HEK293T (cell line): ENCODE measurements around the gene ADGRL3.

ENCODE experiments used
- CTCF ChIA-PET: fragments of 350-600 bp; formaldehyde crosslinking; extraction: SDS; loops from one replicate; lab custom pipeline; 2021; ENCODE audit warnings: antibody characterized with exemption, inconsistent platforms; lab: Yijun Ruan, JAX
- POLR2A ChIA-PET: fragments of 350-600 bp; formaldehyde crosslinking; extraction: SDS; loops from one replicate; lab custom pipeline; 2020; ENCODE audit warnings: antibody characterized with exemption, inconsistent platforms; lab: Yijun Ruan, JAX
- DNase-seq: peaks from one replicate; pipeline ENCODE4 v3.0.0; 2012; ENCODE audit warnings: mixed read lengths; ENCODE audit errors: extremely low spot score
- ARNT ChIP-seq: fragments of 450-650 bp; IDR thresholded peaks from 2 replicates; pipeline ENCODE4 v1.6.1; 2017; ENCODE audit warnings: mild to moderate bottlenecking
- BHLHE40 ChIP-seq: fragments of 450-650 bp; IDR thresholded peaks from 2 replicates; pipeline ENCODE4 v1.6.1; 2016; ENCODE audit warnings: mild to moderate bottlenecking, moderate library complexity, borderline replicate concordance
- CTBP1 ChIP-seq: fragments of 450-650 bp; IDR thresholded peaks from 2 replicates; pipeline ENCODE4 v1.6.1; 2016; ENCODE audit warnings: borderline replicate concordance
- ELF4 ChIP-seq: fragments of 450-650 bp; IDR thresholded peaks from 2 replicates; pipeline ENCODE4 v1.6.1; 2017; ENCODE audit warnings: antibody characterized with exemption
- FOXA1 ChIP-seq: fragments of 450-650 bp; IDR thresholded peaks from 2 replicates; pipeline ENCODE4 v1.6.1; 2016; ENCODE audit warnings: mild to moderate bottlenecking
- FOXK2 ChIP-seq: fragments of 450-650 bp; IDR thresholded peaks from 2 replicates; pipeline ENCODE4 v1.6.1; 2016; ENCODE audit warnings: mild to moderate bottlenecking
- FOXM1 ChIP-seq: fragments of 450-650 bp; IDR thresholded peaks from 2 replicates; pipeline ENCODE4 v1.6.1; 2017; ENCODE audit warnings: mild to moderate bottlenecking, borderline replicate concordance
- HDGF ChIP-seq: fragments of 450-650 bp; IDR thresholded peaks from 2 replicates; pipeline ENCODE4 v1.6.1; 2017; ENCODE audit warnings: antibody characterized with exemption, borderline replicate concordance
- L3MBTL2 ChIP-seq: fragments of 450-650 bp; conservative IDR thresholded peaks from 2 replicates; pipeline ENCODE4 v1.6.1; 2016; ENCODE audit warnings: mild to moderate bottlenecking
- LEF1 ChIP-seq: fragments of 450-650 bp; IDR thresholded peaks from 2 replicates; pipeline ENCODE4 v1.6.1; 2017; ENCODE audit warnings: mild to moderate bottlenecking, borderline replicate concordance
- NFRKB ChIP-seq: fragments of 450-650 bp; IDR thresholded peaks from 2 replicates; pipeline ENCODE4 v1.6.1; 2016; ENCODE audit warnings: mild to moderate bottlenecking, moderate library complexity
- SP1 ChIP-seq: fragments of 450-650 bp; IDR thresholded peaks from 2 replicates; pipeline ENCODE4 v1.6.1; 2017
- SUZ12 ChIP-seq: fragments of 450-650 bp; IDR thresholded peaks from 2 replicates; pipeline ENCODE4 v1.6.1; 2016; ENCODE audit warnings: mild to moderate bottlenecking
- TARDBP ChIP-seq: fragments of 450-650 bp; IDR thresholded peaks from 2 replicates; pipeline ENCODE4 v1.6.1; 2016
- ZNF384 ChIP-seq: fragments of 450-650 bp; IDR thresholded peaks from 2 replicates; pipeline ENCODE4 v1.6.1; 2016
- TF ChIP-seq, protein P1 (sequence below): fragments of 450-650 bp; IDR thresholded peaks from 2 replicates; pipeline ENCODE4 v1.6.1; 2016

ADGRL3 gene

GRCh38 chr4:61225656-61226055 is 25.5 kb downstream of the ADGRL3 start:
- POLR2A ChIA-PET = no interaction called here
- CTCF ChIA-PET = no interaction called here
- DNase-seq = no peak
- TF ChIP-seq HDGF (no peak), FOXK2 (no peak), BHLHE40 (no peak), LEF1 (no peak), SUZ12 (no peak), TARDBP (no peak), NFRKB (no peak), SP1 (no peak), FOXM1 (no peak)
- TF ChIP-seq, protein P1, sequence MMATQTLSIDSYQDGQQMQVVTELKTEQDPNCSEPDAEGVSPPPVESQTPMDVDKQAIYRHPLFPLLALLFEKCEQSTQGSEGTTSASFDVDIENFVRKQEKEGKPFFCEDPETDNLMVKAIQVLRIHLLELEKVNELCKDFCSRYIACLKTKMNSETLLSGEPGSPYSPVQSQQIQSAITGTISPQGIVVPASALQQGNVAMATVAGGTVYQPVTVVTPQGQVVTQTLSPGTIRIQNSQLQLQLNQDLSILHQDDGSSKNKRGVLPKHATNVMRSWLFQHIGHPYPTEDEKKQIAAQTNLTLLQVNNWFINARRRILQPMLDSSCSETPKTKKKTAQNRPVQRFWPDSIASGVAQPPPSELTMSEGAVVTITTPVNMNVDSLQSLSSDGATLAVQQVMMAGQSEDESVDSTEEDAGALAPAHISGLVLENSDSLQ = no peak

- TF ChIP-seq SUZ12 (no peak), LEF1 (no peak), ELF4 (no peak), TARDBP (no peak), ARNT (no peak), FOXM1 (no peak), L3MBTL2 (no peak), SP1 (no peak), FOXK2 (no peak), ZNF384 (no peak), CTBP1 (no peak), HDGF (no peak)
- TF ChIP-seq, protein P1 = no peak
Measured at GRCh38 chr4:61231421-61231820, 31.3 kb downstream of the ADGRL3 start.

GRCh38 chr4:61239250-61239649 is 39.1 kb downstream of the ADGRL3 start:
- TF ChIP-seq ZNF384 = no peak
- TF ChIP-seq, protein P1 = peak; percentile 86
- CTCF ChIA-PET = no interaction called here
- DNase-seq = no peak
- POLR2A ChIA-PET = no interaction called here

More at GRCh38 chr4:61231421-61231820, 31.3 kb downstream of the ADGRL3 start:
- ChIA-PET POLR2A (interaction anchor here (0.6 kb wide), 1 partner anchor 123 kb away, joined by 3 read pairs; no protein-coding TSS in a partner anchor), CTCF (no interaction called here)
- DNase-seq = no peak

GRCh38 chr4:61243962-61244361 is 43.8 kb downstream of the ADGRL3 start:
- ChIA-PET POLR2A (no interaction called here), CTCF (no interaction called here)
- DNase-seq = peak; percentile 14
- TF ChIP-seq ELF4 (no peak), FOXM1 (peak; percentile 37; the same call in 1 of the 2 replicates), ARNT (peak; percentile 56), LEF1 (peak; percentile 96), CTBP1 (peak; percentile 78; the same call in 1 of the 2 replicates), FOXA1 (no peak), NFRKB (no peak)
- TF ChIP-seq, protein P1 = peak; percentile 93

- DNase-seq = no peak
- TF ChIP-seq ZNF384 (no peak), LEF1 (no peak), ARNT (no peak), L3MBTL2 (no peak), CTBP1 (no peak), TARDBP (no peak), FOXK2 (no peak), FOXA1 (no peak), FOXM1 (no peak), HDGF (no peak), BHLHE40 (no peak), SP1 (no peak), ELF4 (no peak), SUZ12 (no peak), NFRKB (no peak)
- TF ChIP-seq, protein P1 = no peak
- POLR2A ChIA-PET = no interaction called here
- CTCF ChIA-PET = no interaction called here
Measured at GRCh38 chr4:61245069-61245714, 45.1 kb downstream of the ADGRL3 start.
